HUES64 (cell line): Measurements from ENCODE around the gene MUC5AC.

Experiments used
- H3K27ac ChIP-seq: 2 replicates; pipeline ENCODE4 v1.7.0; 2013; ENCODE audit warnings: low read depth, low read length, inconsistent platforms
- H3K27me3 ChIP-seq: 2 replicates; pipeline ENCODE4 v1.6.1; 2013; ENCODE audit warnings: mild to moderate bottlenecking, low read length; ENCODE audit not compliant: insufficient read depth
- H3K36me3 ChIP-seq: 2 replicates; pipeline ENCODE4 v1.6.1; 2013; ENCODE audit warnings: mild to moderate bottlenecking, low read length; ENCODE audit not compliant: insufficient read depth
- H3K4me1 ChIP-seq: 2 replicates; pipeline ENCODE4 v1.6.1; 2013; ENCODE audit warnings: mild to moderate bottlenecking, low read length, moderate library complexity; ENCODE audit not compliant: insufficient read depth
- H3K4me3 ChIP-seq: 2 replicates; pipeline ENCODE4 v1.5.1; 2013; ENCODE audit warnings: mild to moderate bottlenecking, low read length, moderate library complexity
- H3K9ac ChIP-seq: 2 replicates; pipeline ENCODE4 v1.6.1; 2013; ENCODE audit warnings: mild to moderate bottlenecking, low read depth, low read length
- H3K9me3 ChIP-seq: 2 replicates; pipeline ENCODE4 v1.6.1; 2013; ENCODE audit warnings: low read depth, low read length; ENCODE audit not compliant: insufficient read depth
- WGBS: fragments of 150-250, 120-280 bp; methylation state at CpG from one replicate; pipeline ENCODE4 v1.1.7; 2013; ENCODE audit warnings: missing lambda C conversion rate; 5-methylcytosine and 5-hydroxymethylcytosine counted together

MUC5AC gene

GRCh38 chr11:1196516-1197391 lies 39.0 kb downstream of the MUC5AC start:
- Histone ChIP-seq H3K4me3 (no peak overlapping the region), H3K9ac (no peak overlapping the region), H3K27ac (no peak overlapping the region), H3K9me3 (no peaks in the 10 kb centered on the region), H3K36me3 (no peaks in the 10 kb centered on the region), H3K4me1 (no peaks in the 10 kb centered on the region), H3K27me3 (no peaks in the 10 kb centered on the region)
- WGBS = 93% methylated on average over 28 of the region's 28 CpGs

GRCh38 chr11:1197431-1197885 lies 39.7 kb downstream of the MUC5AC start:
- 92% methylated on average over 29 of the region's 29 CpGs for WGBS
- H3K4me1 ChIP-seq = no peaks in the 10 kb centered on the region
- H3K27me3 ChIP-seq = no peaks in the 10 kb centered on the region
- no peaks in the 10 kb centered on the region for H3K9me3 ChIP-seq
- no peak overlapping the region for H3K4me3 ChIP-seq
- H3K27ac ChIP-seq = no peak overlapping the region
- H3K36me3 ChIP-seq = no peaks in the 10 kb centered on the region
- H3K9ac ChIP-seq = no peak overlapping the region

- no peaks in the 10 kb centered on the region for H3K9me3 ChIP-seq
- H3K9ac ChIP-seq = no peak overlapping the region
- no peaks in the 10 kb centered on the region for H3K36me3 ChIP-seq
- H3K4me1 ChIP-seq = no peaks in the 10 kb centered on the region
- no peak overlapping the region for H3K4me3 ChIP-seq
- 88% methylated on average over 33 of the region's 33 CpGs for WGBS
- H3K27me3 ChIP-seq = no peaks in the 10 kb centered on the region
- no peak overlapping the region for H3K27ac ChIP-seq
Observed at GRCh38 chr11:1197886-1198560, 40.3 kb downstream of the MUC5AC start.

GRCh38 chr11:1198561-1199240 lies 40.9 kb downstream of the MUC5AC start:
- H3K9ac ChIP-seq = no peak overlapping the region
- no peaks in the 10 kb centered on the region for H3K27me3 ChIP-seq
- 94% methylated on average over 26 of the region's 26 CpGs for WGBS

GRCh38 chr11:1199241-1199750 lies 41.5 kb downstream of the MUC5AC start:
- Histone ChIP-seq H3K27ac (no peak overlapping the region), H3K4me3 (no peak overlapping the region), H3K9me3 (no peaks in the 10 kb centered on the region), H3K4me1 (no peaks in the 10 kb centered on the region), H3K9ac (no peak overlapping the region), H3K36me3 (no peaks in the 10 kb centered on the region), H3K27me3 (no peaks in the 10 kb centered on the region)
- 87% methylated on average over 27 of the region's 27 CpGs for WGBS

More at GRCh38 chr11:1198561-1199240, 40.9 kb downstream of the MUC5AC start:
- Histone ChIP-seq H3K4me1 (no peaks in the 10 kb centered on the region), H3K4me3 (no peak overlapping the region), H3K36me3 (no peaks in the 10 kb centered on the region), H3K9me3 (no peaks in the 10 kb centered on the region), H3K27ac (no peak overlapping the region)

- H3K27me3 ChIP-seq = no peaks in the 10 kb centered on the region
- 91% methylated on average over 47 of the region's 47 CpGs for WGBS
- H3K9me3 ChIP-seq = no peaks in the 10 kb centered on the region
Observed at GRCh38 chr11:1199751-1200610, 42.2 kb downstream of the MUC5AC start.

GRCh38 chr11:1200611-1201191 lies 42.9 kb downstream of the MUC5AC start:
- Histone ChIP-seq H3K27me3 (no peaks in the 10 kb centered on the region), H3K27ac (no peak overlapping the region), H3K4me3 (no peak overlapping the region), H3K9me3 (no peaks in the 10 kb centered on the region), H3K4me1 (no peaks in the 10 kb centered on the region), H3K36me3 (no peaks in the 10 kb centered on the region), H3K9ac (no peak overlapping the region)
- 93% methylated on average over 16 of the region's 16 CpGs for WGBS

More at GRCh38 chr11:1199751-1200610, 42.2 kb downstream of the MUC5AC start:
- Histone ChIP-seq H3K4me3 (no peak overlapping the region), H3K36me3 (no peaks in the 10 kb centered on the region), H3K27ac (no peak overlapping the region), H3K4me1 (no peaks in the 10 kb centered on the region), H3K9ac (no peak overlapping the region)

- no peak overlapping the region for H3K4me3 ChIP-seq
- no peaks in the 10 kb centered on the region for H3K9me3 ChIP-seq
- H3K27ac ChIP-seq = no peak overlapping the region
- no peak overlapping the region for H3K9ac ChIP-seq
- no peaks in the 10 kb centered on the region for H3K36me3 ChIP-seq
- WGBS = 89% methylated on average over 4 of the region's 4 CpGs
- H3K4me1 ChIP-seq = no peaks in the 10 kb centered on the region
- no peaks in the 10 kb centered on the region for H3K27me3 ChIP-seq
Observed at GRCh38 chr11:1201395-1202153, 43.8 kb downstream of the MUC5AC start.

- WGBS = 87% methylated on average over 18 of the region's 18 CpGs
- Histone ChIP-seq H3K4me3 (no peak overlapping the region), H3K9me3 (no peaks in the 10 kb centered on the region), H3K27ac (no peak overlapping the region), H3K27me3 (no peaks in the 10 kb centered on the region), H3K4me1 (no peaks in the 10 kb centered on the region), H3K9ac (no peak overlapping the region), H3K36me3 (no peaks in the 10 kb centered on the region)
Observed at GRCh38 chr11:1202154-1202775, 44.5 kb downstream of the MUC5AC start.
